Measurements from ENCODE around the gene SEM1. TPM values are rescaled to one million over a fixed set of nuclear protein-coding genes. Genes with fewer than 3 reads are reported as not detected.

SEM1 gene
- total and polyA plus RNA-seq, 2 donors (not counting 3 experiments of a cell fraction or from before 2014, with no cell fraction given): 16.7 to 81.6 TPM

GRCh38 chr7:96729820-96730219 lies 20.2 kb upstream of the SEM1 start:
- Histone ChIP-seq H3K4me1 (ENCODE audit: control insufficient read depth, extremely low read depth, insufficient read depth, low read length) (no peaks in the 10 kb centered on the region), H3K9me1 (replicated peaks; ENCODE audit: control insufficient read depth, extremely low read depth, insufficient read depth, low read length) (no peaks in the 10 kb centered on the region), H3K4me3 (replicated peaks in 1 of 3; ENCODE audit: insufficient read depth in 1 of 3, low read depth in 1 of 3, low read length in 3 of 3) (no peak overlapping the region), H2AFZ (ENCODE audit: low read depth, low read length) (no peak overlapping the region), H3K27ac (ENCODE audit: insufficient read depth, low read depth, low read length) (no peak overlapping the region), H3K36me3 (ENCODE audit: control insufficient read depth in 2 of 2, extremely low read depth in 1 of 2, insufficient read depth in 2 of 2, low read length in 2 of 2) (no peaks in the 10 kb centered on the region), H3K9ac (replicated peaks; ENCODE audit: extremely low read depth, insufficient read depth, low read length) (no peak overlapping the region), H3K79me2 (ENCODE audit: control insufficient read depth, insufficient read depth, low read length) (no peaks in the 10 kb centered on the region), H3K9me3 (replicated peaks; ENCODE audit: control insufficient read depth, insufficient read depth, low read length) (no peaks in the 10 kb centered on the region), H3K27me3 (ENCODE audit: control insufficient read depth in 2 of 2, insufficient read depth in 2 of 2, low read length in 2 of 2) (peaks cover 3 to 4% of the 10 kb centered on the region in 2 experiments), H3K4me2 (ENCODE audit: insufficient read depth, low read length) (no peak overlapping the region), H4K20me1 (replicated peaks; ENCODE audit: control insufficient read depth, extremely low read depth, insufficient read depth, low read length) (no peaks in the 10 kb centered on the region)
- intact Hi-C loops (cut with micrococcal nuclease) (no loop called here), dilution Hi-C loops (cut with MboI; ENCODE audit: extremely low pct_ligation_motif_present, low sequenced_read_pairs) (no loop called here)
- FAIRE-seq (no peak), DNase-seq (ENCODE audit: low read depth, low spot score) (no peak)
- no TSS peak for BruUV-seq (replicated peaks)
- ChIA-PET POLR2A (no interaction called here), CTCF (no interaction called here)
- no peak for TF ChIP-seq CTCF (IDR thresholded peaks at IDR 0.05; ENCODE audit: extremely low read depth in 1 of 2, insufficient read depth in 1 of 2, low read depth in 1 of 2, low read length in 2 of 2)
- TF ChIP-seq MYC (IDR thresholded peaks at IDR 0.05; ENCODE audit: low read depth, low read length): no peak
- TF ChIP-seq GATA2 (IDR thresholded peaks at IDR 0.05; ENCODE audit: insufficient read depth, insufficient read length, low read depth, low read length): no peak
- TF ChIP-seq POLR2A (IDR thresholded peaks at IDR 0.05; ENCODE audit: low read depth, low read length): no peak
- no peak for TF ChIP-seq JUN (IDR thresholded peaks at IDR 0.05; ENCODE audit: borderline replicate concordance, insufficient read depth, insufficient read length, low read depth)
- TF ChIP-seq, protein P1, sequence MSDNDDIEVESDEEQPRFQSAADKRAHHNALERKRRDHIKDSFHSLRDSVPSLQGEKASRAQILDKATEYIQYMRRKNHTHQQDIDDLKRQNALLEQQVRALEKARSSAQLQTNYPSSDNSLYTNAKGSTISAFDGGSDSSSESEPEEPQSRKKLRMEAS (IDR thresholded peaks at IDR 0.05; ENCODE audit: insufficient read depth, insufficient read length): no peak

- H3K36me3 ChIP-seq (ENCODE audit: control insufficient read depth in 2 of 2, extremely low read depth in 1 of 2, insufficient read depth in 2 of 2, low read length in 2 of 2): no peaks in the 10 kb centered on the region
- H3K27me3 ChIP-seq (ENCODE audit: control insufficient read depth in 2 of 2, insufficient read depth in 2 of 2, low read length in 2 of 2): peaks cover 3 to 5% of the 10 kb centered on the region in 2 experiments
- no peaks in the 10 kb centered on the region for H3K9me1 ChIP-seq (replicated peaks; ENCODE audit: control insufficient read depth, extremely low read depth, insufficient read depth, low read length)
- BruUV-seq (replicated peaks): no TSS peak
- H3K4me2 ChIP-seq (ENCODE audit: insufficient read depth, low read length): no peak overlapping the region
- H3K79me2 ChIP-seq (ENCODE audit: control insufficient read depth, insufficient read depth, low read length): no peaks in the 10 kb centered on the region
- DNase-seq (ENCODE audit: low read depth, low spot score) (no peak), FAIRE-seq (no peak)
- no peak overlapping the region for H3K4me3 ChIP-seq (replicated peaks in 1 of 3; ENCODE audit: insufficient read depth in 1 of 3, low read depth in 1 of 3, low read length in 3 of 3)
- TF ChIP-seq EZH2 (IDR thresholded peaks at IDR 0.05; ENCODE audit: borderline replicate concordance, low read depth, low read length, severe bottlenecking) (no peak), POLR2AphosphoS5 (IDR thresholded peaks at IDR 0.05; ENCODE audit: insufficient read depth, low read depth, low read length) (no peak), FOS (IDR thresholded peaks at IDR 0.05; ENCODE audit: borderline replicate concordance, insufficient read depth, low read length) (no peak), JUN (IDR thresholded peaks at IDR 0.05; ENCODE audit: borderline replicate concordance, insufficient read depth, insufficient read length, low read depth) (no peak), CTCF (IDR thresholded peaks at IDR 0.05; ENCODE audit: extremely low read depth in 1 of 2, insufficient read depth in 1 of 2, low read depth in 1 of 2, low read length in 2 of 2) (no peak), MYC (IDR thresholded peaks at IDR 0.05; ENCODE audit: low read depth, low read length) (no peak), GATA2 (IDR thresholded peaks at IDR 0.05; ENCODE audit: insufficient read depth, insufficient read length, low read depth, low read length) (no peak), POLR2A (IDR thresholded peaks at IDR 0.05; ENCODE audit: low read depth, low read length) (no peak)
- TF ChIP-seq, protein P1 (IDR thresholded peaks at IDR 0.05; ENCODE audit: insufficient read depth, insufficient read length): no peak
- no peaks in the 10 kb centered on the region for H3K9me3 ChIP-seq (replicated peaks; ENCODE audit: control insufficient read depth, insufficient read depth, low read length)
- H3K4me1 ChIP-seq (ENCODE audit: control insufficient read depth, extremely low read depth, insufficient read depth, low read length): no peaks in the 10 kb centered on the region
- H3K9ac ChIP-seq (replicated peaks; ENCODE audit: extremely low read depth, insufficient read depth, low read length): no peak overlapping the region
- ChIA-PET POLR2A (no interaction called here), CTCF (no interaction called here)
- no peaks in the 10 kb centered on the region for H4K20me1 ChIP-seq (replicated peaks; ENCODE audit: control insufficient read depth, extremely low read depth, insufficient read depth, low read length)
- intact Hi-C loops (cut with micrococcal nuclease) (no loop called here), dilution Hi-C loops (cut with MboI; ENCODE audit: extremely low pct_ligation_motif_present, low sequenced_read_pairs) (no loop called here)
- H2AFZ ChIP-seq (ENCODE audit: low read depth, low read length): no peak overlapping the region
- no peak overlapping the region for H3K27ac ChIP-seq (ENCODE audit: insufficient read depth, low read depth, low read length)
Measured at GRCh38 chr7:96728139-96728538, 18.5 kb upstream of the SEM1 start.
